Measurements from ENCODE around the gene LOXL1.

GRCh38 chr15:73964736-73965093 lies 38.5 kb downstream of the LOXL1 start:
- TF ChIP-seq CTCF (IDR thresholded peaks at IDR 0.05), result peak; percentile 85 to 87 (median 86)
- TF ChIP-seq POLR2AphosphoS5 (IDR thresholded peaks at IDR 0.05), result no peak

Data from breast epithelium (tissue), 3 donors.